ENCODE data around the gene TNS1. TPM values are rescaled to one million over a fixed set of nuclear protein-coding genes. Genes with fewer than 3 reads are reported as not detected.
A peak's percentile ranks its signal among the peaks of the same experiment; 100 is the strongest.

Gene TNS1
- total RNA-seq, 1 donor from 2014 or later: 227 TPM

GRCh38 chr2:218032336-218033171 lies 29.8 kb upstream of the TNS1 start:
- Mint-ChIP-seq H3K27ac (ENCODE audit: unreplicated experiment) (no peak overlapping the region), H3K27me3 (ENCODE audit: low read depth) (peaks cover 5% of the 10 kb centered on the region)

DNA sequence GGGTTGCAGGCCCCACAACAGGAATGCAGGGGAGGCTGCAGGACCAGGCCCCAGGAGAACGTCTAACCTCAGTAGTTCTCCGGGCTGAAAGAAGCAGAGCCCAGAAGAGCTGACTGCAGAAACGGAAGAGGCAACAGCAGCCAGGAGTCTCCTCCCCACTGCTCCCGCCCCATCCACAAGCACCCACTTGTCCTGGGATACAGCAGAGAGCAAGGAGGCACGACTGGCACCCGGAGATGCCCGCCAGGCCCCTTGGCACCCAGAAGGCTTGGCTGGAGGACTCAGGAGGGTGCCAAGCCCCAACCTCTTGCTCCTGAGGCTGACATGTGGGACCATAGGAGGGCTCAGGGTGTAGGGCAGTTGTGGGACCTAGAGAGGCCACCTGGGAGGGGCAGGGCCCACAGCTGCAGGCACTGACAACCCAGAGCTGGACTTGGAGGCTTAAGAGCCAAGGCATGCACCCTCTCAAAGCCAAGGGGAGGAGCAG lies 29.0 kb upstream of the TNS1 start:
- Mint-ChIP-seq H3K4me3 (ENCODE audit: unreplicated experiment) (no peak overlapping the region), H3K9me3 (ENCODE audit: low read depth) (no peaks in the 10 kb centered on the region), H3K27me3 (ENCODE audit: low read depth) (peaks cover 2% of the 10 kb centered on the region), H3K36me3 (ENCODE audit: low read depth) (no peaks in the 10 kb centered on the region), H3K4me1 (ENCODE audit: low read depth) (peaks cover 17% of the 10 kb centered on the region), H3K27ac (ENCODE audit: unreplicated experiment) (no peak overlapping the region)
- DNase-seq (ENCODE audit: low spot score): peak; percentile 70
- TF ChIP-seq, protein P1, sequence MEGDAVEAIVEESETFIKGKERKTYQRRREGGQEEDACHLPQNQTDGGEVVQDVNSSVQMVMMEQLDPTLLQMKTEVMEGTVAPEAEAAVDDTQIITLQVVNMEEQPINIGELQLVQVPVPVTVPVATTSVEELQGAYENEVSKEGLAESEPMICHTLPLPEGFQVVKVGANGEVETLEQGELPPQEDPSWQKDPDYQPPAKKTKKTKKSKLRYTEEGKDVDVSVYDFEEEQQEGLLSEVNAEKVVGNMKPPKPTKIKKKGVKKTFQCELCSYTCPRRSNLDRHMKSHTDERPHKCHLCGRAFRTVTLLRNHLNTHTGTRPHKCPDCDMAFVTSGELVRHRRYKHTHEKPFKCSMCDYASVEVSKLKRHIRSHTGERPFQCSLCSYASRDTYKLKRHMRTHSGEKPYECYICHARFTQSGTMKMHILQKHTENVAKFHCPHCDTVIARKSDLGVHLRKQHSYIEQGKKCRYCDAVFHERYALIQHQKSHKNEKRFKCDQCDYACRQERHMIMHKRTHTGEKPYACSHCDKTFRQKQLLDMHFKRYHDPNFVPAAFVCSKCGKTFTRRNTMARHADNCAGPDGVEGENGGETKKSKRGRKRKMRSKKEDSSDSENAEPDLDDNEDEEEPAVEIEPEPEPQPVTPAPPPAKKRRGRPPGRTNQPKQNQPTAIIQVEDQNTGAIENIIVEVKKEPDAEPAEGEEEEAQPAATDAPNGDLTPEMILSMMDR (IDR thresholded peaks at IDR 0.05): no peak

More at GRCh38 chr2:218032336-218033171, 29.8 kb upstream of the TNS1 start:
- Mint-ChIP-seq H3K4me3 (ENCODE audit: unreplicated experiment) (no peak overlapping the region), H3K36me3 (ENCODE audit: low read depth) (no peaks in the 10 kb centered on the region), H3K9me3 (ENCODE audit: low read depth) (no peaks in the 10 kb centered on the region), H3K4me1 (ENCODE audit: low read depth) (peaks cover 17% of the 10 kb centered on the region)
- peak; percentile 87 for DNase-seq (ENCODE audit: low spot score)
- TF ChIP-seq, protein P1 (IDR thresholded peaks at IDR 0.05): no peak

- no peak for DNase-seq (ENCODE audit: low spot score)
- Mint-ChIP-seq H3K27me3 (ENCODE audit: low read depth) (peaks cover 2% of the 10 kb centered on the region), H3K9me3 (ENCODE audit: low read depth) (no peaks in the 10 kb centered on the region), H3K4me1 (ENCODE audit: low read depth) (peaks cover 17% of the 10 kb centered on the region), H3K27ac (ENCODE audit: unreplicated experiment) (no peak overlapping the region), H3K4me3 (ENCODE audit: unreplicated experiment) (no peak overlapping the region), H3K36me3 (ENCODE audit: low read depth) (no peaks in the 10 kb centered on the region)
- TF ChIP-seq, protein P1 (IDR thresholded peaks at IDR 0.05): no peak
Observed at GRCh38 chr2:218031261-218031660, 28.5 kb upstream of the TNS1 start.

DNA sequence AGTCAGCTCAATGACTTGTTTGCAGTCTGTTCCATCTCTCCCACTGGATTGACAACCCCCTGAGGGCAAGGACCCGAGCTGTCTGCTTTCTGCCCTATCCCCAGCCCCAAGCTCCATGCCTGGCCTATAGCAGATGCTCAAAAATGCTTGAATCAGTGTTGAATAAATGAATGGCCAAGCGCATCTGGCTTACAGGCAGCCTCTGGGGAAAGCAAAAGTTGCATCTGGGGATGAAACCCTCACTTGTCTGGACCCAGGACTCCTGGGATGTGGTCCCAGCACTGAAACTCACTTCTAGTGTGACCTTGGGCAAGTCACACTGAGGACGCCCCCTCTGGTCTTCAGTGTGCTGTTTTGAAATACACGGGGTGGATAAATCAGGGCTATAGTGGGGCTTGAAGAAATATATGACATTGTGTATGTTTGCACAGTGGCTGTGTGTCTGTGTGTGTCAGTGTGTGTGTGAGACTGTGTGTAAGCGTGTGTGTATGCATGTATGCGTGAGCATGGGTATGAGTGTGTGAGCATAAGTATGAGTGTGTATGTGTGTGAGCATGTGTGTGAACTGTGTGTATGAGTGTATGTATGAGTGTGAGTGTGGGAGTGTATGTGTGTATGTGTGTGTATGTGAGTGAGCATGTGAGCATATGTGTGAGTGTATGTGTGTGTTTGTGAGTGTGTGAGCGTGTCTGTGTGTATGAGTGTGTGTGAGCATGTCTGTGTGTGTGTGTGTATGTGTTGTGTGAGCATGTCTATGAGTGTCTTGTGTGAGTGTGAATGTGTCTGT lies 27.8 kb upstream of the TNS1 start:
- TF ChIP-seq, protein P1 (IDR thresholded peaks at IDR 0.05): no peak
- H3K36me3 Mint-ChIP-seq (ENCODE audit: low read depth): no peaks in the 10 kb centered on the region
- H3K4me1 Mint-ChIP-seq (ENCODE audit: low read depth): peaks cover 23% of the 10 kb centered on the region
- H3K27ac Mint-ChIP-seq (ENCODE audit: unreplicated experiment): no peak overlapping the region
- DNase-seq (ENCODE audit: low spot score): no peak
- H3K4me3 Mint-ChIP-seq (ENCODE audit: unreplicated experiment): no peak overlapping the region
- H3K9me3 Mint-ChIP-seq (ENCODE audit: low read depth): no peaks in the 10 kb centered on the region
- H3K27me3 Mint-ChIP-seq (ENCODE audit: low read depth): no peaks in the 10 kb centered on the region
